Measurements from ENCODE around the gene B3GALNT1. TPM values are rescaled to one million over a fixed set of nuclear protein-coding genes. Genes with fewer than 3 reads are reported as not detected.

B3GALNT1 gene
- total RNA-seq, 2 donors from 2014 or later: 13.8 to 16.4 TPM

GRCh38 chr3:161100994-161101393, 4.2 kb downstream of the B3GALNT1 start:
- H3K9me3 ChIP-seq: no peaks in the 10 kb centered on the region
- no peaks in the 10 kb centered on the region for H3K27me3 ChIP-seq (replicated peaks; ENCODE audit: insufficient read depth)
- TF ChIP-seq CTCF (IDR thresholded peaks at IDR 0.05): no peak
- H3K4me1 ChIP-seq (ENCODE audit: control insufficient read depth in 1 of 2, low read depth in 2 of 2): peaks cover 0 to 20% of the 10 kb centered on the region in 2 donors
- ATAC-seq (ENCODE audit: insufficient number of reproducible peaks, low FRiP score, low read depth): no peak
- DNase-seq (ENCODE audit: low spot score): no peak
- no peak overlapping the region for H3K27ac ChIP-seq
- H3K4me3 ChIP-seq: no peak overlapping the region
- H3K36me3 ChIP-seq: no peaks in the 10 kb centered on the region

- no peaks in the 10 kb centered on the region for H3K36me3 ChIP-seq
- H3K27ac ChIP-seq: no peak overlapping the region
- no peak overlapping the region for H3K4me3 ChIP-seq
- no peak for TF ChIP-seq CTCF (IDR thresholded peaks at IDR 0.05)
- H3K27me3 ChIP-seq (replicated peaks; ENCODE audit: insufficient read depth): no peaks in the 10 kb centered on the region
- ATAC-seq (ENCODE audit: insufficient number of reproducible peaks, low FRiP score, low read depth) (no peak), DNase-seq (ENCODE audit: low spot score) (no peak)
- peaks cover 0 to 6% of the 10 kb centered on the region in 2 donors for H3K4me1 ChIP-seq (ENCODE audit: control insufficient read depth in 1 of 2, low read depth in 2 of 2)
- H3K9me3 ChIP-seq: no peaks in the 10 kb centered on the region
Measured at GRCh38 chr3:161096771-161097367, 8.3 kb downstream of the B3GALNT1 start.

GRCh38 chr3:161093895-161094294, 11.3 kb downstream of the B3GALNT1 start:
- Histone ChIP-seq H3K4me3 (no peak overlapping the region), H3K36me3 (peaks cover 6% of the 10 kb centered on the region), H3K9me3 (no peaks in the 10 kb centered on the region), H3K27me3 (replicated peaks; ENCODE audit: insufficient read depth) (no peaks in the 10 kb centered on the region), H3K27ac (no peak overlapping the region), H3K4me1 (ENCODE audit: control insufficient read depth in 1 of 2, low read depth in 2 of 2) (no peaks in the 10 kb centered on the region)
- no peak for TF ChIP-seq CTCF (IDR thresholded peaks at IDR 0.05)
- ATAC-seq (ENCODE audit: insufficient number of reproducible peaks, low FRiP score, low read depth) (no peak), DNase-seq (ENCODE audit: low spot score) (no peak)

- no peak for ATAC-seq (ENCODE audit: insufficient number of reproducible peaks, low FRiP score, low read depth)
- Histone ChIP-seq H3K27ac (no peak overlapping the region), H3K9me3 (no peaks in the 10 kb centered on the region), H3K27me3 (replicated peaks; ENCODE audit: insufficient read depth) (no peaks in the 10 kb centered on the region), H3K36me3 (peaks cover 13% of the 10 kb centered on the region), H3K4me1 (ENCODE audit: control insufficient read depth in 1 of 2, low read depth in 2 of 2) (peaks cover 0 to 12% of the 10 kb centered on the region in 2 donors), H3K4me3 (no peak overlapping the region)
- DNase-seq (ENCODE audit: low spot score): no peak
- no peak for TF ChIP-seq CTCF (IDR thresholded peaks at IDR 0.05)
Measured at GRCh38 chr3:161084277-161084676, 20.9 kb downstream of the B3GALNT1 start.

GRCh38 chr3:161083131-161083530, 22.0 kb downstream of the B3GALNT1 start:
- no peak overlapping the region for H3K4me3 ChIP-seq
- ATAC-seq (ENCODE audit: insufficient number of reproducible peaks, low FRiP score, low read depth): no peak
- no peaks in the 10 kb centered on the region for H3K27me3 ChIP-seq (replicated peaks; ENCODE audit: insufficient read depth)
- H3K27ac ChIP-seq: no peak overlapping the region
- no peak for DNase-seq (ENCODE audit: low spot score)
- no peaks in the 10 kb centered on the region for H3K9me3 ChIP-seq
- TF ChIP-seq CTCF (IDR thresholded peaks at IDR 0.05): no peak
- peaks cover 13% of the 10 kb centered on the region for H3K36me3 ChIP-seq
- peaks cover 0 to 12% of the 10 kb centered on the region in 2 donors for H3K4me1 ChIP-seq (ENCODE audit: control insufficient read depth in 1 of 2, low read depth in 2 of 2)
